Measurements from ENCODE around the gene NTHL1.

The NTHL1 gene

GRCh38 chr16:2058872-2059271, 11.2 kb upstream of the NTHL1 start:
- no peak overlapping the region for H3K4me3 Mint-ChIP-seq
- H3K9me3 Mint-ChIP-seq: no peaks in the 10 kb centered on the region
- DNase-seq: no peak
- no peak for ATAC-seq
- no peaks in the 10 kb centered on the region for H3K27me3 Mint-ChIP-seq
- H3K4me1 Mint-ChIP-seq: peaks cover 2% of the 10 kb centered on the region
- peak overlapping the region in 1 of 2 donors; percentile 90 for H3K27ac Mint-ChIP-seq

GRCh38 chr16:2058420-2058819, 10.8 kb upstream of the NTHL1 start:
- peaks cover 4% of the 10 kb centered on the region for H3K4me1 Mint-ChIP-seq
- peak overlapping the region; percentile 40 to 90 for H3K27ac Mint-ChIP-seq
- H3K4me3 Mint-ChIP-seq: no peak overlapping the region
- ATAC-seq (no peak), DNase-seq (no peak)
- H3K27me3 Mint-ChIP-seq: no peaks in the 10 kb centered on the region
- no peaks in the 10 kb centered on the region for H3K9me3 Mint-ChIP-seq

- ATAC-seq: no peak
- no peak overlapping the region for H3K4me3 Mint-ChIP-seq
- H3K4me1 Mint-ChIP-seq: peaks cover 9% of the 10 kb centered on the region
- no peaks in the 10 kb centered on the region for H3K27me3 Mint-ChIP-seq
- H3K27ac Mint-ChIP-seq: no peak overlapping the region
- DNase-seq: no peak
- no peaks in the 10 kb centered on the region for H3K9me3 Mint-ChIP-seq
Observed at GRCh38 chr16:2057438-2057837, 9.8 kb upstream of the NTHL1 start.

GRCh38 chr16:2056681-2057407, 9.2 kb upstream of the NTHL1 start:
- H3K27me3 Mint-ChIP-seq: no peaks in the 10 kb centered on the region
- H3K4me1 Mint-ChIP-seq: peaks cover 9% of the 10 kb centered on the region
- no peaks in the 10 kb centered on the region for H3K9me3 Mint-ChIP-seq
- ATAC-seq: peak; percentile 37
- DNase-seq: no peak
- H3K4me3 Mint-ChIP-seq: no peak overlapping the region
- no peak overlapping the region for H3K27ac Mint-ChIP-seq

GRCh38 chr16:2056077-2056476, 8.4 kb upstream of the NTHL1 start:
- H3K4me3 Mint-ChIP-seq: no peak overlapping the region
- H3K27me3 Mint-ChIP-seq: no peaks in the 10 kb centered on the region
- no peak overlapping the region for H3K27ac Mint-ChIP-seq
- peaks cover 9% of the 10 kb centered on the region for H3K4me1 Mint-ChIP-seq
- ATAC-seq (no peak), DNase-seq (no peak)
- H3K9me3 Mint-ChIP-seq: no peaks in the 10 kb centered on the region

GRCh38 chr16:2054543-2055245, 7.1 kb upstream of the NTHL1 start:
- Mint-ChIP-seq H3K4me3 (no peak overlapping the region), H3K4me1 (peaks cover 9% of the 10 kb centered on the region), H3K9me3 (no peaks in the 10 kb centered on the region), H3K27ac (no peak overlapping the region), H3K27me3 (no peaks in the 10 kb centered on the region)
- ATAC-seq (no peak), DNase-seq (no peak)

- Mint-ChIP-seq H3K4me1 (peaks cover 14% of the 10 kb centered on the region), H3K27ac (no peak overlapping the region)
- DNase-seq: no peak
Observed at GRCh38 chr16:2053897-2054296, 6.3 kb upstream of the NTHL1 start.

GRCh38 chr16:2053211-2053610, 5.6 kb upstream of the NTHL1 start:
- Mint-ChIP-seq H3K4me3 (no peak overlapping the region), H3K27me3 (no peaks in the 10 kb centered on the region), H3K9me3 (no peaks in the 10 kb centered on the region), H3K27ac (no peak overlapping the region), H3K4me1 (peaks cover 20% of the 10 kb centered on the region)
- no peak for DNase-seq
- ATAC-seq: no peak

More at GRCh38 chr16:2053897-2054296, 6.3 kb upstream of the NTHL1 start:
- H3K9me3 Mint-ChIP-seq: no peaks in the 10 kb centered on the region
- no peak overlapping the region for H3K4me3 Mint-ChIP-seq
- ATAC-seq: no peak
- no peaks in the 10 kb centered on the region for H3K27me3 Mint-ChIP-seq

GRCh38 chr16:2048116-2048543, 496 bp upstream of the NTHL1 start:
- ATAC-seq: peak; percentile 31
- Mint-ChIP-seq H3K4me3 (peak overlapping the region; percentile 94 to 96), H3K27me3 (no peaks in the 10 kb centered on the region), H3K4me1 (peaks cover 31% of the 10 kb centered on the region), H3K27ac (peak overlapping the region; percentile 57 to 92), H3K9me3 (no peaks in the 10 kb centered on the region)
- DNase-seq: no peak

GRCh38 chr16:2046893-2047329, 723 bp downstream of the NTHL1 start:
- ATAC-seq (no peak), DNase-seq (no peak)
- no peaks in the 10 kb centered on the region for H3K27me3 Mint-ChIP-seq
- peak overlapping the region; percentile 94 to 96 for H3K4me3 Mint-ChIP-seq
- no peaks in the 10 kb centered on the region for H3K9me3 Mint-ChIP-seq
- peak overlapping the region; percentile 57 to 76 for H3K27ac Mint-ChIP-seq
- H3K4me1 Mint-ChIP-seq: peaks cover 26% of the 10 kb centered on the region

GRCh38 chr16:2045965-2046892, 1.4 kb downstream of the NTHL1 start:
- H3K4me1 Mint-ChIP-seq: peaks cover 26% of the 10 kb centered on the region
- no peak overlapping the region for H3K27ac Mint-ChIP-seq
- peak overlapping the region; percentile 94 to 96 for H3K4me3 Mint-ChIP-seq
- DNase-seq: no peak
- no peaks in the 10 kb centered on the region for H3K9me3 Mint-ChIP-seq
- no peaks in the 10 kb centered on the region for H3K27me3 Mint-ChIP-seq
- no peak for ATAC-seq

- no peak for DNase-seq
- ATAC-seq: no peak
- Mint-ChIP-seq H3K27ac (no peak overlapping the region), H3K27me3 (no peaks in the 10 kb centered on the region), H3K9me3 (no peaks in the 10 kb centered on the region), H3K4me1 (peaks cover 26% of the 10 kb centered on the region), H3K4me3 (no peak overlapping the region)
Observed at GRCh38 chr16:2044541-2044940, 3.1 kb downstream of the NTHL1 start.

- Mint-ChIP-seq H3K4me1 (peaks cover 21% of the 10 kb centered on the region), H3K27me3 (no peaks in the 10 kb centered on the region)
- no peak for ATAC-seq
Observed at GRCh38 chr16:2043667-2044451, 3.8 kb downstream of the NTHL1 start.

GRCh38 chr16:2042986-2043666, 4.5 kb downstream of the NTHL1 start:
- ATAC-seq (no peak), DNase-seq (no peak)
- Mint-ChIP-seq H3K9me3 (no peaks in the 10 kb centered on the region), H3K27ac (peak overlapping the region in 1 of 2 donors; percentile 49), H3K4me1 (peaks cover 14% of the 10 kb centered on the region), H3K4me3 (no peak overlapping the region), H3K27me3 (no peaks in the 10 kb centered on the region)

More at GRCh38 chr16:2043667-2044451, 3.8 kb downstream of the NTHL1 start:
- H3K4me3 Mint-ChIP-seq: no peak overlapping the region
- H3K27ac Mint-ChIP-seq: no peak overlapping the region
- no peak for DNase-seq
- H3K9me3 Mint-ChIP-seq: no peaks in the 10 kb centered on the region

Data from stimulated activated naive CD8-positive, alpha-beta T cell treated with anti-CD3 and anti-CD28 coated beads, Interleukin-15, amount 100 ng/mL, for 72 hours (primary cell).